Mesenteric fat pad (tissue), 1 donor: Measurements from ENCODE around the gene SMPD3. TPM values are rescaled to one million over a fixed set of nuclear protein-coding genes. Genes with fewer than 3 reads are reported as not detected.

Experiments used
- DNase-seq: peaks from one replicate; pipeline ENCODE4 v3.0.0-alpha.2; 2020; ENCODE audit warnings: low spot score
- total RNA-seq: library from RNA; stranded (reverse); fragmentation: NEBNext Ultra II Directional; extraction: Animal tissue kit (Norgen Biotek cat#: 25700); gene quantifications from one replicate; pipeline ENCODE4 v1.2.1, GENCODE V29; 2021
- donor health status: DM: yes; HTN: yes; CAD: no.

SMPD3 gene
- total RNA-seq, 1 donor from 2014 or later: 0.58 TPM

- no peak for DNase-seq
Measured at GRCh38 chr16:68436581-68436980, 11.7 kb downstream of the SMPD3 start.

- peak; percentile 33 for DNase-seq
Measured at GRCh38 chr16:68434624-68435210, 13.6 kb downstream of the SMPD3 start.

GRCh38 chr16:68433316-68433715, 15.0 kb downstream of the SMPD3 start:
- DNase-seq: peak; percentile 64

- peak; percentile 74 for DNase-seq
Measured at GRCh38 chr16:68432701-68433100, 15.6 kb downstream of the SMPD3 start.

GRCh38 chr16:68429076-68429854, 19.0 kb downstream of the SMPD3 start:
- DNase-seq: peak; percentile 53

- DNase-seq: peak; percentile 22
Measured at GRCh38 chr16:68427649-68428303, 20.5 kb downstream of the SMPD3 start.

GRCh38 chr16:68426347-68426652, 22.0 kb downstream of the SMPD3 start:
- peak; percentile 30 for DNase-seq

GRCh38 chr16:68425498-68426346, 22.6 kb downstream of the SMPD3 start:
- peak; percentile 49 for DNase-seq

- peak; percentile 47 for DNase-seq
Measured at GRCh38 chr16:68423771-68424170, 24.5 kb downstream of the SMPD3 start.

- DNase-seq: peak; percentile 30
Measured at GRCh38 chr16:68422396-68422960, 25.8 kb downstream of the SMPD3 start.

GRCh38 chr16:68421076-68421475, 27.2 kb downstream of the SMPD3 start:
- DNase-seq: peak; percentile 74

GRCh38 chr16:68420366-68420942, 27.9 kb downstream of the SMPD3 start:
- peak; percentile 59 for DNase-seq

- DNase-seq: peak; percentile 47
Measured at GRCh38 chr16:68417711-68418301, 30.5 kb downstream of the SMPD3 start.

GRCh38 chr16:68416057-68417046, 32.0 kb downstream of the SMPD3 start:
- DNase-seq: peak; percentile 79

- DNase-seq: peak; percentile 35
Measured at GRCh38 chr16:68414581-68414980, 33.7 kb downstream of the SMPD3 start.

- peak; percentile 72 for DNase-seq
Measured at GRCh38 chr16:68412061-68412460, 36.2 kb downstream of the SMPD3 start.

GRCh38 chr16:68411086-68411485, 37.2 kb downstream of the SMPD3 start:
- DNase-seq: peak; percentile 71

- DNase-seq: no peak
Measured at GRCh38 chr16:68408967-68409366, 39.3 kb downstream of the SMPD3 start.

GRCh38 chr16:68408428-68408827, 39.9 kb downstream of the SMPD3 start:
- DNase-seq: no peak
